HCT116 (cell line): ENCODE data around the gene YY1.

Experiments
- EZH2 ChIP-seq: fragments of 200-600 bp; sonication (generic); IDR thresholded peaks from 2 replicates; pipeline ENCODE4 v1.6.1; 2017; ENCODE audit warnings: antibody characterized with exemption, mixed run types
- JUND ChIP-seq: IDR thresholded peaks from 2 replicates; pipeline ENCODE4 v1.6.1; 2012
- POLR2A ChIP-seq: IDR thresholded peaks from 2 replicates; pipeline ENCODE4 v1.7.0; 2011; ENCODE audit warnings: borderline replicate concordance; ENCODE audit not compliant: insufficient read depth, insufficient read length; ENCODE audit errors: extremely low read depth
- TCF7L2 ChIP-seq: IDR thresholded peaks from 2 replicates; pipeline ENCODE4 v1.7.0; 2011; ENCODE audit warnings: borderline replicate concordance, inconsistent platforms; ENCODE audit not compliant: insufficient read depth, insufficient read length; ENCODE audit errors: extremely low read depth
- TF ChIP-seq, protein P1 (sequence below): IDR thresholded peaks from 2 replicates; pipeline ENCODE4 v1.6.1; 2012
- TF ChIP-seq, protein P2 (sequence below), 3 experiments: fragments of 200-600 bp in 1 of 3; sonication (generic) in 1 of 3; IDR thresholded peaks in 2 of 3; conservative IDR thresholded peaks in 1 of 3; 2 replicates each; pipeline ENCODE4 v1.5.1; 2012 to 2017; ENCODE audit warnings: low read depth in 2 of 3, low read length in 2 of 3, antibody characterized with exemption in 1 of 3, borderline replicate concordance in 1 of 3, control low read depth in 1 of 3, mild to moderate bottlenecking in 1 of 3, mixed read lengths in 1 of 3, mixed run types in 1 of 3, moderate library complexity in 1 of 3; ENCODE audit not compliant: insufficient read depth in 1 of 3

GRCh38 chr14:100309028-100309737, 70.2 kb downstream of the YY1 start:
- TF ChIP-seq, protein P1, sequence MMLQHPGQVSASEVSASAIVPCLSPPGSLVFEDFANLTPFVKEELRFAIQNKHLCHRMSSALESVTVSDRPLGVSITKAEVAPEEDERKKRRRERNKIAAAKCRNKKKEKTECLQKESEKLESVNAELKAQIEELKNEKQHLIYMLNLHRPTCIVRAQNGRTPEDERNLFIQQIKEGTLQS = no peak
- no peak for TF ChIP-seq EZH2
- TF ChIP-seq, protein P2, sequence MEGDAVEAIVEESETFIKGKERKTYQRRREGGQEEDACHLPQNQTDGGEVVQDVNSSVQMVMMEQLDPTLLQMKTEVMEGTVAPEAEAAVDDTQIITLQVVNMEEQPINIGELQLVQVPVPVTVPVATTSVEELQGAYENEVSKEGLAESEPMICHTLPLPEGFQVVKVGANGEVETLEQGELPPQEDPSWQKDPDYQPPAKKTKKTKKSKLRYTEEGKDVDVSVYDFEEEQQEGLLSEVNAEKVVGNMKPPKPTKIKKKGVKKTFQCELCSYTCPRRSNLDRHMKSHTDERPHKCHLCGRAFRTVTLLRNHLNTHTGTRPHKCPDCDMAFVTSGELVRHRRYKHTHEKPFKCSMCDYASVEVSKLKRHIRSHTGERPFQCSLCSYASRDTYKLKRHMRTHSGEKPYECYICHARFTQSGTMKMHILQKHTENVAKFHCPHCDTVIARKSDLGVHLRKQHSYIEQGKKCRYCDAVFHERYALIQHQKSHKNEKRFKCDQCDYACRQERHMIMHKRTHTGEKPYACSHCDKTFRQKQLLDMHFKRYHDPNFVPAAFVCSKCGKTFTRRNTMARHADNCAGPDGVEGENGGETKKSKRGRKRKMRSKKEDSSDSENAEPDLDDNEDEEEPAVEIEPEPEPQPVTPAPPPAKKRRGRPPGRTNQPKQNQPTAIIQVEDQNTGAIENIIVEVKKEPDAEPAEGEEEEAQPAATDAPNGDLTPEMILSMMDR (IDR thresholded peaks at IDR 0.05 in 2 of 3, conservative IDR thresholded peaks at IDR 0.05 in 1 of 3; ENCODE audit: borderline replicate concordance in 1 of 3, insufficient read depth in 1 of 3, low read depth in 2 of 3, low read length in 2 of 3) = no peak
- TF ChIP-seq JUND = no peak
- TF ChIP-seq POLR2A = no peak
- TF ChIP-seq TCF7L2 = no peak
